Measurements from ENCODE around the gene SOX12.
A peak's percentile ranks its signal among the peaks of the same experiment; 100 is the strongest.

SOX12 gene

DNA sequence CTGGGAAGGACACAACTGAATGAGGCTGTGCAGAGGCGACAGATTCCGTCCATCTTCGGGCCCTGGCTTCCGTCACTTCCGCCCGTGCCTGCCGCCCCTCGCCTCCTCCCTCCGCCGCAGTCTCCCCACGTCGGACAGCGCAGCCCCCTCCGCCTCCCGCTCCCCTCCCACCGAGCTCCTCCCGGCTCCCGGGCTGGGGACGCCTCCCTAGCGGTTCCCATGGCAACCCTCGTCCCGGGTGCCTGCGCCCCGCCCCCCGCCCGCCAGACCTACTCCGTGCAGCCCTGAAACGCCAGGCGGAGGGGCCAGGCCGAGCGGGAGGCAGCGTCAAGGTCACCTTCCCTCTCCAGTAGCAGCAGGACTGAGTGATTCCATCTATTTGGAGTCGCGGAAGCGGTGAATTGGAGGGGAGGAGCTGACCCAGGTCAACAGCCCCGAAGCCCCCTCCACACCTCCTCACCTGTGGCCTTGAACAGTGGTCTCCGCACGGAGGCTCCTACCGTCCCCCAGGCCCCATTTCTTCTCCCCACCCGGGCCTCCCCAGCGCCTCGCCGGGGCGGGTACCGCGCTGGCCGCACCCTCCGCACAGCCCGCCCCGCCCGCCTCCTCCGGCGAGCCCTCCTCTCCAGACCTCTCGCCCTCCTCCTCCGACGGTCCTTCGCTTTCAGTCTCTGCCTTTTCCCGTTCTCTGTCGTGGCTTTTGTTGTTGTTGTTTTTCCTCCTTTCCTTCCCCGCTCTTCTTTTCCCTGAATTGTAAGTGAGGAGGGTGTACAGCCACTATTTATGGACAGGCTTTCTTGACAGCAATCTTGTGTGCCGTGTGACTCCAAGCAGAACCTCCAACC is 22.5 kb downstream of the SOX12 start:
- peak overlapping the region; percentile 96 for H3K27ac ChIP-seq (ENCODE audit: low read length, poor library complexity, severe bottlenecking)
- H2BK12ac ChIP-seq (ENCODE audit: low read length in 2 of 2), result peak overlapping the region; percentile 37 to 67
- peak overlapping the region; percentile 99 for H3K18ac ChIP-seq (ENCODE audit: low read depth in 1 of 2, low read length in 2 of 2)
- peak overlapping the region in 1 of 2 experiments; percentile 98 for H3K4ac ChIP-seq (ENCODE audit: low read depth in 1 of 2, low read length in 2 of 2)
- no peak overlapping the region for H3K23ac ChIP-seq (ENCODE audit: low read length in 2 of 2)
- peak overlapping the region; percentile 98 for H3K4me2 ChIP-seq (ENCODE audit: low read length, poor library complexity, severe bottlenecking)
- WGBS, result under 1% methylated on average over 42 of the region's 61 CpGs
- peak overlapping the region; percentile 96 for H3K9ac ChIP-seq (ENCODE audit: low read length)
- peaks cover 25% of the 10 kb centered on the region for H3K79me1 ChIP-seq (replicated peaks; ENCODE audit: low read length, poor library complexity, severe bottlenecking)
- H2BK120ac ChIP-seq (ENCODE audit: low read depth, low read length), result peak overlapping the region; percentile 69
- peak overlapping the region; percentile 37 for H2BK5ac ChIP-seq (ENCODE audit: low read depth, low read length, poor library complexity, severe bottlenecking)
- H3K4me3 ChIP-seq (ENCODE audit: insufficient read depth in 1 of 2, low read depth in 1 of 2, low read length in 2 of 2), result peak overlapping the region; percentile 73 to 85
- peaks cover 10 to 41% of the 10 kb centered on the region in 2 experiments for H3K36me3 ChIP-seq (ENCODE audit: control insufficient read depth in 1 of 2, insufficient read depth in 2 of 2, low read depth in 1 of 2, low read length in 2 of 2)
- H2BK15ac ChIP-seq (ENCODE audit: low read depth, poor library complexity, severe bottlenecking), result peak overlapping the region; percentile 65
- peak overlapping the region; percentile 5 for H2AFZ ChIP-seq (ENCODE audit: low read depth, low read length)
- peak; percentile 98 for DNase-seq
- peaks cover 15% of the 10 kb centered on the region for H3K9me3 ChIP-seq (ENCODE audit: control insufficient read depth, low read length)
- H3K27me3 ChIP-seq (ENCODE audit: control insufficient read depth in 1 of 2, insufficient read depth in 1 of 2, low read length in 2 of 2), result no peaks in the 10 kb centered on the region
- H3K14ac ChIP-seq (ENCODE audit: low read length in 2 of 2), result peak overlapping the region in 1 of 2 experiments; percentile 45
- peak overlapping the region; percentile 92 for H4K8ac ChIP-seq (ENCODE audit: low read length)
- peak overlapping the region; percentile 90 for H4K91ac ChIP-seq (ENCODE audit: low read length)
- no peak overlapping the region for H2AK5ac ChIP-seq (ENCODE audit: low read length, severe bottlenecking)
- peaks cover 7% of the 10 kb centered on the region for H3K4me1 ChIP-seq (ENCODE audit: control insufficient read depth, insufficient read depth, low read depth, low read length)

DNA sequence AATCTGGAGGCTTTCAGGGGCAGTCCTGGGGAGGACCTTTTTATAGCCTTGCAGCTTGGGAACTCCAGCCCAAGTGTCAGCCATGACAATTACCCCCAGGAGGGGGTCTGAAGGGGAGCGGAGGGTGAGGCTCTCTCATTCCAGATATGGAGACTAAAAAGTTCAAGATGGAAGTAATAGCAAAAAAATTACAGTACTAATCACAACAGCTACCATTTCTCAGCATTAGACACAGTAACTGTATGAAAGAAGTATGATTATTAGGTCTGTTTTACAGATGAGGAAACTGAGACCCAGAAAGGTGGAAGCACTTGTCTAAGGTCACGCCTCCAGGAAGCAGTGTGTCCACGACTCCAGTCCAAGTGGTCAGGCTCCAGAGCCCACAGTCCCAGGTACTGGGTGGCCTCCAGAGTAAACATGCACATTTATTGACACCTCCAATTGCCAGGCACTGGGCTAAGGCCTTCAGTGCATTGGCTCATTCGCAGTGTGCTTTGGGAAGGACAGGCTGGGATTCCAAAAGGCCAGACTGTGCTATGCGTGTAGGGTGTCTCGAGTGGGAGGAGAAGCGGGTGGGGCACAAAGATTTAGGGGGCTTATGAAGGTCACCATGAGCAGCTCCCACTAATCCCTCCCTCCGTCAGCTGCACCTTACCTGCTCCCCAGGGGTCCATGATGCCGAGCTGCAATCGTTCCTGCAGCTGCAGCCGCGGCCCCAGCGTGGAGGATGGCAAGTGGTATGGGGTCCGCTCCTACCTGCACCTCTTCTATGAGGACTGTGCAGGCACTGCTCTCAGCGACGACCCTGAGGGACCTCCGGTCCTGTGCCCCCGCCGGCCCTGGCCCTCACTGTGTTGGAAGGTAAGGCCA is 23.9 kb downstream of the SOX12 start:
- Histone ChIP-seq H3K18ac (ENCODE audit: low read depth in 1 of 2, low read length in 2 of 2) (no peak overlapping the region), H2BK15ac (ENCODE audit: low read depth, poor library complexity, severe bottlenecking) (no peak overlapping the region), H3K4me2 (ENCODE audit: low read length, poor library complexity, severe bottlenecking) (no peak overlapping the region), H3K4me3 (ENCODE audit: insufficient read depth in 1 of 2, low read depth in 1 of 2, low read length in 2 of 2) (no peak overlapping the region), H4K8ac (ENCODE audit: low read length) (no peak overlapping the region), H2BK5ac (ENCODE audit: low read depth, low read length, poor library complexity, severe bottlenecking) (no peak overlapping the region), H4K91ac (ENCODE audit: low read length) (peak overlapping the region; percentile 18), H3K23ac (ENCODE audit: low read length in 2 of 2) (no peak overlapping the region), H3K27me3 (ENCODE audit: control insufficient read depth in 1 of 2, insufficient read depth in 1 of 2, low read length in 2 of 2) (no peaks in the 10 kb centered on the region), H2AK5ac (ENCODE audit: low read length, severe bottlenecking) (peak overlapping the region; percentile 59), H3K36me3 (ENCODE audit: control insufficient read depth in 1 of 2, insufficient read depth in 2 of 2, low read depth in 1 of 2, low read length in 2 of 2) (peaks cover 23 to 55% of the 10 kb centered on the region in 2 experiments), H3K79me1 (replicated peaks; ENCODE audit: low read length, poor library complexity, severe bottlenecking) (peaks cover 22% of the 10 kb centered on the region), H3K4me1 (ENCODE audit: control insufficient read depth, insufficient read depth, low read depth, low read length) (peaks cover 8% of the 10 kb centered on the region), H3K9me3 (ENCODE audit: control insufficient read depth, low read length) (peaks cover 7% of the 10 kb centered on the region), H3K27ac (ENCODE audit: low read length, poor library complexity, severe bottlenecking) (no peak overlapping the region), H2BK12ac (ENCODE audit: low read length in 2 of 2) (peak overlapping the region; percentile 21 to 68), H3K4ac (ENCODE audit: low read depth in 1 of 2, low read length in 2 of 2) (peak overlapping the region in 1 of 2 experiments; percentile 61), H3K9ac (ENCODE audit: low read length) (peak overlapping the region; percentile 96), H2BK120ac (ENCODE audit: low read depth, low read length) (no peak overlapping the region), H2AFZ (ENCODE audit: low read depth, low read length) (peak overlapping the region; percentile 15), H3K14ac (ENCODE audit: low read length in 2 of 2) (no peak overlapping the region)
- WGBS, result 95% methylated on average over 17 of the region's 19 CpGs
- DNase-seq, result no peak

DNA sequence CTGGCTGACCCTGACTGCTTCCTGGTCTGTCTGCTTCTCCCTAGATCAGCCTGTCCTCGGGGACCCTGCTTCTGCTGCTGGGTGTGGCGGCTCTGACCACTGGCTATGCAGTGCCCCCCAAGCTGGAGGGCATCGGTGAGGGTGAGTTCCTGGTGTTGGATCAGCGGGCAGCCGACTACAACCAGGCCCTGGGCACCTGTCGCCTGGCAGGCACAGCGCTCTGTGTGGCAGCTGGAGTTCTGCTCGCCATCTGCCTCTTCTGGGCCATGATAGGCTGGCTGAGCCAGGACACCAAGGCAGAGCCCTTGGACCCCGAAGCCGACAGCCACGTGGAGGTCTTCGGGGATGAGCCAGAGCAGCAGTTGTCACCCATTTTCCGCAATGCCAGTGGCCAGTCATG is 27.8 kb downstream of the SOX12 start:
- no peak overlapping the region for H3K27ac ChIP-seq (ENCODE audit: low read length, poor library complexity, severe bottlenecking)
- no peak for DNase-seq
- H3K4ac ChIP-seq (ENCODE audit: low read depth in 1 of 2, low read length in 2 of 2), result no peak overlapping the region
- H4K91ac ChIP-seq (ENCODE audit: low read length), result peak overlapping the region; percentile 47
- no peak overlapping the region for H3K4me3 ChIP-seq (ENCODE audit: insufficient read depth in 1 of 2, low read depth in 1 of 2, low read length in 2 of 2)
- H3K23ac ChIP-seq (ENCODE audit: low read length in 2 of 2), result no peak overlapping the region
- H2BK120ac ChIP-seq (ENCODE audit: low read depth, low read length), result no peak overlapping the region
- H2AFZ ChIP-seq (ENCODE audit: low read depth, low read length), result no peak overlapping the region
- WGBS, result 87% methylated on average over 13 of the region's 13 CpGs
- H2BK5ac ChIP-seq (ENCODE audit: low read depth, low read length, poor library complexity, severe bottlenecking), result no peak overlapping the region
- H3K36me3 ChIP-seq (ENCODE audit: control insufficient read depth in 1 of 2, insufficient read depth in 2 of 2, low read depth in 1 of 2, low read length in 2 of 2), result peaks cover 23 to 55% of the 10 kb centered on the region in 2 experiments
- no peak overlapping the region for H3K18ac ChIP-seq (ENCODE audit: low read depth in 1 of 2, low read length in 2 of 2)
- H2AK5ac ChIP-seq (ENCODE audit: low read length, severe bottlenecking), result no peak overlapping the region
- no peak overlapping the region for H3K14ac ChIP-seq (ENCODE audit: low read length in 2 of 2)
- no peak overlapping the region for H3K9ac ChIP-seq (ENCODE audit: low read length)
- peaks cover 7% of the 10 kb centered on the region for H3K4me1 ChIP-seq (ENCODE audit: control insufficient read depth, insufficient read depth, low read depth, low read length)
- H3K27me3 ChIP-seq (ENCODE audit: control insufficient read depth in 1 of 2, insufficient read depth in 1 of 2, low read length in 2 of 2), result no peaks in the 10 kb centered on the region
- no peaks in the 10 kb centered on the region for H3K9me3 ChIP-seq (ENCODE audit: control insufficient read depth, low read length)
- H2BK12ac ChIP-seq (ENCODE audit: low read length in 2 of 2), result peak overlapping the region in 1 of 2 experiments; percentile 35
- H3K79me1 ChIP-seq (replicated peaks; ENCODE audit: low read length, poor library complexity, severe bottlenecking), result peaks cover 12% of the 10 kb centered on the region
- H3K4me2 ChIP-seq (ENCODE audit: low read length, poor library complexity, severe bottlenecking), result no peak overlapping the region
- no peak overlapping the region for H4K8ac ChIP-seq (ENCODE audit: low read length)
- H2BK15ac ChIP-seq (ENCODE audit: low read depth, poor library complexity, severe bottlenecking), result no peak overlapping the region
